NCI-H2227 treated with DMSO at 0.1 percent for 48 hours (cell line): ENCODE measurements around the gene ATXN7.

Source experiments
- DNase-seq: peaks from one replicate; lab custom pipeline; 2025; lab: John Stamatoyannopoulos, UW

The ATXN7 gene

DNA sequence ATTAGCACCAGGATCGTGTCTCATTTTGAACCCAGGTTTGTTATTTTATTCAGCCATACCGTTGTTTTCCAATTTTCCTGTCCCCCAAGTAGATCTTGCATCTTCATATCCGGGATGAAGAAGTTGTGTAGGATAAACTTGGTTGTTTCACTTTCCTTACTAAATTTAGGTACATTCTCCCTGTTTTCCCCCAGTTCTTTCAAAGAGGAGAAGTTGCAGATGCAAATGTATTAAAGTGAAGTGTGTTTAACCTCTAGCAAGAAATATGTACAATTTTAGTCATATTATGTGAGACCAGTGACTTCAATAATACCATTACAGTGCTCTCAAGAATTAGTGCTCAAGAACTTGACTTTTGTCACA, 1.3 kb downstream of the ATXN7 start:
- DNase-seq, result no peak

DNA sequence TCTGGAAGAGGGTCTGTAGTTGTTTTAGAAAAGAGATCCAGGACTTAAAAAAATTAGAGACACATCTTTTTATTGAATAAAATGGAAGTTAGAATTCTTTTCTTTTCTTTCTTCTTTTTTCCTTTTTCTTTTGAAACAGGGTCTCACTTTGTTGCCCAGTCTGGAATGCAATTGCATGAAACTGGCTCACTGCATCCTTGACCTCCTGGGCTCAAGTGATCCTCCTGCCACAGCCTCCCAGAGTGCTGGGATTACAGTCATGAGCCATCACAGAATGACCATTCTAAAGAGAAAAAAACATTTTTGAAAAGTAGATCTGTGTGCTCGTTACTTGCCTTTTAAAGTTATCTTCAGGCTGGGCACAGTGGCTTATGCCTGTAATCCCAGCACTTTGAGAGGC, 3.6 kb downstream of the ATXN7 start:
- no peak for DNase-seq

DNA sequence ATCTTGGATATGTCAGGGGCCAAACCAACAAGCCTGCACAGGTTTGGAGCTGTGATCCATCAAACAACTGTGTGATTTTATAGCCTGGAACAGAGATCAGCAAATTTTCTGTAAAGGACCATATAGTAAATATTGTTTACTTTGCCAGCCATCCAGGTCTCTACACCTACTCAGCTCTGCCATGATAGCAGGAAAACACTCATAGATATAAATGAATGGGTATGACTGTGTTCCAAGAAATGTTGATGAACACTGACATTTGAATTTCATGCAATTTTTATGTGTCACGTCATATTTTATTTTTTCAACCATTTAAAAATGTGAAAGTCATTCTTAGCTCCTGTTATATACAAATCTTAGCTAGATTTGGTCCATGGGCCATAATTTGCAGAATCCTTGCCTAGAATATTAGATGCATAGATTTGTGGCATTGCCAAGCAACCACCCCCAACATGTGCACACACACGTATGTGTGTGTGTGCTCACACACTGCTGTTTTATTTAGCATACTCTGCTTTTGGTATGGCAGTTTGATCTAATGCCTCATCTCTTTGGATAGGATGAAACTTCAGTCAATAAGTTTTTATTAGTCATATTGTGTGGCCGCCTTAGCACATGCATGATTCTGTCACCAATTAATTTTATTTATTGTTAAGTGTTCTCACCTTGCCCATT, 6.4 kb downstream of the ATXN7 start:
- DNase-seq, result no peak

DNA sequence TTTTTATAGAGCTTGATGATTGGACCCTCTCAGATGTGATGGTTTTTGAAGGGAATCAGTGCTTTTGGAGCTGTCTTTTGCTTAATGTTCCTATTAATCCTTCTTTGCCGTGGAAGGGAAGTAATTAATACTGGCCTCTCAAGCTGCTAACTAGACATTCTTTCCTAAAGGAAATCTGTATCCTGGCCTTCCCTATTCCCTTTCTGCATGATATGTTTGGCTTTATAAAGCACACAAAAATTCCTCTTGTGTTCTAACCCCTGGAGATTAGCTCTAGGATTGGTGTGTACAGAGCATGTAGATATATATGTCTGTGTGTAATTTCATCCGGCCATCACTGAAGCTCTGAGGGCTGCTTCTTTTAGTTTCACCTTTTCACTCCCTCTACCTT, 6.9 kb downstream of the ATXN7 start:
- no peak for DNase-seq

DNA sequence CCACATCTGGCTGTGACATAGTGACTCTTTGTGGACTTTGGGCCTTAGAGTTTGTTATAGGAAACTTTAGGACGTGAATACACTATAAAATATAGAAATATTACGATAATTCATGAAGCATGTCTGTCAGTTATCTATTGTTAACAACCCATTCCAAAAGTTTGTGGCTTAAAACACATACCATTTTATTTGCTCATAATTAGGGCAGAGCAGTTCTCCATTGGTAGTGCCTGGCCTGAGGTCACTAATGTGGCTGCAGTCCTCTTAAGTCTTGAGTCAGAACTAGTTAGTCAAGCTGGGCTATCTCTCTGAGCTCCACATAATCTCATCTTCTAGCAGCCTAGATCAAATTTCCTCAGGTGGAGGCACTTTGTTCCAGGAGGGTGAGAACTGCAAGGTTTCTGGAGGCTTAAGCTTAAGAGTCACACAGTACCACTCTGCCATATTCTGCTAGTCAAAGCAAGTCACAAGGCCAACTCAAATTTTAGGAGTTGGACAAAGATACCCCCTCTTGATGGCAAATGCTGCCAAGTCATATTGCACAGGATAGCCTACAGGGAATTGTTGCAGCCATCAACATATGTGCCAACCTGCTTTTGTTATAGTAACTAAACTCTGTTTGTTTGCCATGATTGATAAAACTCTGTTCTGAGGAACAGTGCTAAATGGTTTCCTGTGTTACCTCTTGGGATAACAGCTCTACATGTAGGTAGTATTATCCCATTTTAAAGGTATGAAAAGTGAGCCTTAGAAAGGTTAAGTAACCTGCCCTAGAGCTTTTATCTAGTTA, 8.7 kb downstream of the ATXN7 start:
- no peak for DNase-seq

DNA sequence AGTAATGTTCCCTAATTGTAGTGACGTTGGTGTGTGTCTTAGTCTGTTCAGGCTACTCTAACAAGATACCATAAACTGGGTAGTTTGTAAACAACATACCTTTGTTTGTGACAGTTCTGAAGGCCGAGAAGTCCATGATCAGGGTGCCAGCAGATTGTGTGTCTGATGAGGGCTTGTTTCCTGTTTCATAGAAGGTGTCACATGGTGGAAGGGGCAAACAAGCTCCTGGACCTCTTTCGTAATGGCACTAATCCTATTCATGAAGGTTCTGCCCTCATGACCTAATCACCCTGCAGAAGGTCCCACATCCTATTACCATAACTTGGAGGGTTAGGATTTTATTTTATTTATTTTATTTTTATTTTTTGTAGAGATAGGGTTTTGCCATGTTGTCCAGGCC, 11.1 kb downstream of the ATXN7 start:
- DNase-seq, result no peak

DNA sequence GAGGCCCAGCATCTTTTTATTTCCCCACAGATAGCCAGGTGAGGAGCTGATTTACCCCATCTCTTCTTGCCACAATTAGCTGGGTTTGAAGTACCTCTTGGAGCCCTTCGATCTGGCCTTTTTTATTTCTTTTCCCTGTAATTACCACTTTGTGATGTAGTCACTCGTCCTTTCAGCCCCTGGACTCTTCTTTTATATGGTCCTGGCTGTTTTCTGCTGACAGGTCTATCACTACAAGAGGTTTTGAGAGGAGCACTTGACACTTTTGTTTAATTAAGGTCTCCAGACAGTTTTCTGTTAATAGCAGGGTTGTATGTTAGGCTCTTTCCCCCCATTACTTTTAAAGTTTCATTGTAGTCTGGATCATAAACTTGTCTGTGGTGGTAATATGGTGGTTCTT, 11.8 kb downstream of the ATXN7 start:
- DNase-seq, result peak; percentile 85

DNA sequence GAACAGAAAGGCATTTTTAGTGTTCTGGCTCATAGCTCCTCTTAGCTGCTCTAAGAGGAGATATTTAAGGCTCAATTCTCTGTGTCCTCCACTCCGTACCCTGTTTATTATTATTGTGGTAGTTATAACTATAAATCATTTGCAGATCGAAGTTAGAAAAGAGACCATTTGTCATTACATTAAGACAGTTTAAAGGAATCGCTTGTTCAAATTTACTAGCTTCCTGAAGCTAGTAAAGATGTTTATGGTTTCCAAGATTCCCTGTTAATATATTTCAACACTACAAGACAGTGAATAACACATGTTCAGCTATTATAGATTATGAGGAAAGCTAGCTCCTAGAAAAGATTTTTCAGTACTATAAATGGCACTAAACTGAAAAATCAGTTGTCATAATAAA, 12.6 kb downstream of the ATXN7 start:
- no peak for DNase-seq

DNA sequence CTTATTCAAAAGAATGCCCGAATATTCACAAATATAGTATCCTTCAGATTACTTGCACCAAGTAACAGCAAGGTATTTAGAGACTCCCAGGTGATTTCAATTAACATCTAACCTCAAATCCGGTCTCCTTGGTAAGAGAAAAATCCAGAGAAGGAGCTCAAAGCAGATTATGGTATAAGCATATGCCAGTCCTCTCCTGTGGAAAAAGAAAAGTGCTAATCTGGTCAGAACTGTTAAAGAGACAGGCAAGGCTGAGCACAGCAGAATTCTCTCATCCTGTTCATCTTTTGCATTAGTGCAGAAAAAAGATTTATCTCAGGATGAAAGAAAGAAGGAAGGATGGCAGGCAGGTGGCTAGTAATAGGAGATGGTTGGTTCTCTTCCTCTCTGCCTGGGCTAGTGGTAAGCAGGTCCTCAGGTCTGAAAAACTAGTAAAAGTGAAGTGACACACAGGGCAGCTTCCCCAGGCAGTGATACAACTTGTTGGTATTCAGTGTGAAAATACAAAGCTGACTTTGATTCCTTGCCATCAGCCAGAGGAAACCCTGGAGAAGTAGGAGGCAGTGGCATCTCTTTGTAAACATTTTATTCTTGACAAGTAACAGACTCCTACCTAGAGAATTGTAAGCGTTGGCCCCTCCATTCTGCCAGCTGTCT, 14.2 kb downstream of the ATXN7 start:
- DNase-seq, result no peak

DNA sequence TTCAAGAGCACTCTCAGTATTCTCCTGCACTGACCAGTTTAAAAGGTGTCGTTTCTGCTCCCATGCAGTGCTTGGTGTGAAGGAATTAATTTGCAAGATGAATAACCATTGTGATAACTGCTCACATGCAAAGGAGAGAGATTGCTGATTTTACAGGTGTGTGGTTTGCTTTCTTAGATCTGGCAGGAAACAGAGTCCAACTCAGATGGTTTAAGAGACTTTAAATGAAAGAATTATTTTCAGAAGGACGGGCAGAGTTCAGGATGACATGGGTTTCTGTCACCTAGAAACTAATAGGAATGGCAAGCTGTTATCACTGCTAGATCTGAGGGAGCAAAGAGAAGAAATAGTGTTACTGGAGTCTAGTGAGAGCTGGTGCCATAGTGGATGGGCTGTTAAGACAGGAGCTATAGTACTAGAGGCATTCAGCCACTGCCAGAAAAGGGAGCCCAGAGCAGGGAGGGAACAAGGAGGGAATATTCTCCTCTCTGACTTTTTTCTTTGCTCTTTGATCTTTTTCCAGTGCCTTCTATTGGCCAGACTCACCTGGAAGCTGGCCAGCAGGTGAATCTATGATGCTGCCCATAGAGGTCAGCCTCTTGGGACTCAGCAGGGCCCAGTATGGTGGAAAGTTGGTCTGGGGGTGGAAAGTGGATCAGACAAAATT, 14.9 kb downstream of the ATXN7 start:
- no peak for DNase-seq

DNA sequence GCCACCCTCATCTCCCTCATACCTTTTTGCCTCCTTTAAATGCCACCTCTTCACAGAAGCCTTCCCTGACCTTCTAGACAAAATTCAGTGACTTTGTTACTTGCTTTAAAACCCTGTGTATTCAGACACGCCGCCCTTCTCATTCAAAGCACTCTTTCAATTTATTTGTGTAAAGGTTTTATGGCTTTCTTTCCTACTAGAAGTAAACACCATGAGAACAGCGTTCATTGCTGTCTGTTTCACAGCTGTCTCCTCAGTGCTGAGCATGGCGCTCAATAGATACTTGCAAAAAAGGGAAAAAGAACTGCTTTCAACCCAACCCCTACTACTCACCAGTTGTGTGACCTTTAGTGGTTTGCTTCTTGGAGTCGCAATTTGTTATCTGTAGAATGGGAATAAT, 17.0 kb downstream of the ATXN7 start:
- DNase-seq, result no peak

DNA sequence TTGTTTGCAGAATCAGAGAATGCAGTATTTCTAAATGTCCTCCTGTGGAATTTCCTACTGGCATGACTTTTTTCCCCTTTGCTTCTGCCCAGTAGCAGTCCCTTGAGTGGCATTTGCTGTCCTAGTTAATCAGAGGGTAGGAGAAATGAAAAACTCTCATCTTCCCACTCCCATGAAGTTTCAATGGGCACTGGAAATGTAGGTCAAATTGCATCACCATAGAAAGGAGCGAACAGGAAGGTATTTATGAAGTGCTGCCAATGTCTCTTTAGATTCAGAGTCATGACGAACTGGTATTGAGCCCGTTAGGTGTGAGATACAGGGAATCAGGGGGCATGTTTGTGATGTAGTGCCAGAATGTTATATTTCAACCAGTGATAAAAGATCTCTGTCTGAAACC, 23.2 kb downstream of the ATXN7 start:
- DNase-seq, result no peak

DNA sequence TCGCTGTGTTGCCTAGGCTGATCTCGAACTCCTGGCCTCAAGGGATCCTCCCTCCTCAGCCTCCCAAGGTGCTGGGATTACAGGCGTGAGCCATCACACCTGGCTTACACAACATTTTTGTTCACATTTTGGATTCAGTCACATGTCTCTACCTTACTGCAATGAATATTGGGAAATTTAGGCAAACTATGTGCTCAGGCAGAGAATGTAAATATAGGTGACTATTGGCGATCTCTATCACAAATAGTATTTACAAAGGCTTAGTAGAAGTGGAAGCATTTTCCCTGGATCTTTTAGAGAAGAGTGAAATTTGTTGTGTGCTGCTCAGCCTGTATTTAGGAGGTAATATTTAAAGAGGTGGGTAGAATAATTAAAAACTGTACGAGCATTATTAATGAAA, 27.9 kb downstream of the ATXN7 start:
- no peak for DNase-seq

DNA sequence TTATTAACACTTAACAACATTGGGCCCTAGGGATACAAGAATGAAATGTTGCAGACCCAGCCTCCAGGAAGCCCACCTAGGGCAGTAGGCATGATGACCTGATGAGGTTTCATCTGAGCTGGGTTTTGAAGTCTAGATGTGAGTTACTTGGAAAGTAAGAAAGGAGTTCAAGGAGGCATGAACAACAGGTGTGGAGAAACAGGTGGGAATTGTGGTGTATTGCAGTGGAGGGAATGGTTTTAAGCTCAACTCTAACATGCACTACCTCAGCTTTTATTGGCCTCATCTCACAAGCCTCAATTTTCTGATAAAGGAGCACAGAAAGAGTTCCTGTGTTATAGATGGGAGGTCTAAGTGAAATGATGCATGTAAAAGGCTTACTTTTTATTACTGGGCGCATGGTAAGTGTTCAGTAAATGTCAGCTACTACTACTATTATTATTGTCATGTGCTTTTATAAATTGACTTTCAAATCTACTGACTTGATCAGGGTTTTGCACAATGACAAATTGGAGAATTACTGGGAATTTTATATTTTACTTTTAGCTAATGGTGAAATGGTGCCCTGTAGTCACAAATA, 29.2 kb downstream of the ATXN7 start:
- no peak for DNase-seq

DNA sequence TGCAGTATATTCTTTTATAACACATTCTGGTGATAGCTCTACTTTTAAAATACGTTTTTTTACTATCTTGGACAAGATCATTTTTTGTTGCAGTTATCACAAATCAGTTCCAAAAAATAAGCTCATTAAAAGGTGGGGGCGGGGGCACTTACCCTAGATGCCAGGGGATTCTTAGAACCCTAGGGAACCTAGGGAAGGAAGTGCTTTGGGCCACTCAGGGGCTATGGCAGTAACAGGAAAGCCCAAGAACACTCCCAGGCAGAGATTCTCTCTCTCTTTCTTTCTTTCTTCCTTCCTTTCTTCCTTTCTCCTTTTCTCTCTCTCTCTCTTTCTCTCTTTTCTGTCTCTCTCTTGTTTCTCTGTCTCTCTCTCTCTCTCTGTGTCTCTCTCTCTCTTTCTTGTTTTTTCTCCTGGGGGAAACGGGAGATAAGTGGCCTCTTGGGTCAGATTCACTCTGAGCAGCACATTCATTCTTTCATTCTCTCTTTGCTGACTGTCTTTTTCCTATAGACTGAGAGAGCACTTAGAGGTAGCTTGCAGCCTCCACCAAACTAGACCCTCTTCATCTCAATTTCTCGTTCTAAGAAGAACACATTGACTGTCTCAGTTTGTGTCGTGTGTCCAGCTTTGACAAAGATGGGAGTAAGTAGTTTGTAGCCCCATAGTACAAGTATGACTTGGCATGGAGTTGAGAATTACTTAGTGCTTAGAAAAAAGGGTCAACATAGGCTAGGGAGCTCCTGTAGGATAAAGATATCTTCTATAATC, 31.9 kb downstream of the ATXN7 start:
- no peak for DNase-seq

DNA sequence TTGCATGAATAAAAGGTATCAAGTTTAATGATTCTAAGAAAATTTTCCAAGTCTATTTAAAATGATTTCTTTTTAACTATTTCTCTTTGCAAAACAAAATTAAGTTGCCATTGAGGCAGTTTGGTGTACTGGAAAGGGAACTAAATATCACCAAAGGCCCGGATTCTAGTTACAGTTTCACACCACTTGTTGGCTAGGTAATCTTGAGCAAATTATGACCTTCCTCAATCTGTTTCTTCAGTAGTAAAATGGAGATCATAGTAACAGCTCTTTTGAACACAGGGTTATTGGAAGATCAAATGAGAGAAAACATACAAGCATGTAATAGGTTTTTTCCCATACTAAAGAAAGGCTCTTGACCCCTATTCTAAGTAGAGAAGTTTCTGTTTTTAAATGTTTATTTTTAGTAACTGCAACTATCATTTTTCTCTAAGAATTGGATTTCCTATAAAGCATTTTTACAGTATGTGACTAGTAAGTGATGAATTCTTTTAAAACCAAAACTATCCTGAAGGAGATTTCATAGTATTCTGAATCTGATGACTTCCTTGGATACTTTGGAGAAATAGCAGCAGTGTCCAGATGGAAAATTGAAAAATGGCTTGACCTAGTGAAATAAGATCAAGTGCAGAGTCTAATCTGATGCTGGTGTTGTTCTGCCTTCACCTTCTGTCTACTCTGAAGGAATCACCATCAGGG, 32.8 kb downstream of the ATXN7 start:
- DNase-seq, result no peak

DNA sequence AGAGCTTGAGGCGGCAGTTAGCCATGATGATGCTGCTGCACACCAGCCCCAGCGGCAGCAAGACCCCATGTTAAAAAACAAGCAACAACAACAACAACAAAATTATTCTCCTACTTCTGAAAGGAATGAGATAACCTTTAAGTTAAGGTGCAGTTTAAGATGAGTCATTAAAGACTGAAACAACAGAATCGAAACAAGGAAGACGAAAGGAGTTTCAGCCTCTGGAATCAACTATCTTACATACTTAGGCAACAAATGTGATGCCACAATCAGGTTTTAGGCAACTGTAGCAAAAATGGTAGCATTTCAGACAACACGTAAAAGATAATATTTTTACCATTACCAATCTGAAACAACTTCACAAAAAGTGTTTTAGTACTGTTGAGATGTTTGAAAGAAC, 36.3 kb downstream of the ATXN7 start:
- DNase-seq, result no peak

DNA sequence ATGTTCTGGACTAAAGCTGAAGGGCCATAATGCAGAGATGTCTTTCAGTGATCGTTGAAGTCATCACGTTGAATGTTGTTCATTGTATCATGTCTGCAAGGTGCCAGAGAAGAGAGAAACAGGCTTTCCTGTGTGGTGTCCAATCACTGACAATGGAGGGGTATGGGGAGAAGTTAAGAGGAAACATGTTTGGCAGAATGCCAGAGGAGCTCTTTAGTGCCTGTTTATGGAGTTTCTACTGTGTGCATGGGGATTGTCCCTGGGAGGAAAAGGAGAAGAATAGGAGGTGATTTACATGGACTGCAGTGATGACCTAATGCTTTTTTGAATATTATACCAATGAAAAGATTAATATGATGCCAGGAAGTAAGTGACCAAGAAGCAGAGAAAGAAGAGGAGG, 36.8 kb downstream of the ATXN7 start:
- DNase-seq, result peak; percentile 32

DNA sequence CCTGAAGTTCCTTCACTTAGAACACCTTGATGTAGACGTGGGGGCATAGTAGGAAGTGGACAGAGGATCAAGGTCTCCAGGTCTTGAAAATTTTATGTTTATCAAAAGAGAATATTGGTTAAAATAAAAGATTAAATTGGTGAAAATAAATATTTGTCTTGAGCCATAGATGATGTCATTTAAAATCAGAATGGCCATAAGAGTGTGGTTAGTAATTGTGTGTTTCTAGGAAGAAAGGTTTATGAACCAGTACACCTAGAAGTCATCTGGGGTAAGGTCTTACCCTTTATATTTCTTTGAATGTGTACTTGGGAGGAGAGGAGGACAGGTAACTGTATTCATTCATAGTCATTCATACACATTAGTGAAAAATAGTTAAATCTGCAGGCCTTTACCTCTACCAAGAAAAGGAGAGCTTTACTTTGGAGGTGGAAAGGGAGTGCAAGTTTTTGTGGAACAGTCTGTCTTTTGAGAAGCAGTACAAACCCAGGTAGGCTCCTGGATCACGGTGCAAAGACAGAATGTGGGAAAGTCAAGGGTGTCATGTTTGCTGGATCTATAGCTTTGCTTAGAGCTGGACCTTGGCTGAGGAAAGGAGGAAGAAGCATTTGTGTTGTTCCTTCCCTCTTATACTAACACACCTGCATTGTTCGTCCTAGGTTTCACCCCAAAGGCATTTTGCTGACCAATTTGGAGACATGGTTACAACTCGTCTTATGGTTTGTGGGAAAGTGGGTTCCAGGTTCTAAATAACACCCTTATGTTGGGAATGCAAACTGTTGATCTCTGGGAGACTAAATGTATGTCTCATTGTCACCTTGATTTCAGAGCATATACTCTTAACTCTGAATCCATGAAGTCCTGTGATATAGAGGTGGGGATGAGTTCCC, 42.3 kb downstream of the ATXN7 start:
- no peak for DNase-seq

DNA sequence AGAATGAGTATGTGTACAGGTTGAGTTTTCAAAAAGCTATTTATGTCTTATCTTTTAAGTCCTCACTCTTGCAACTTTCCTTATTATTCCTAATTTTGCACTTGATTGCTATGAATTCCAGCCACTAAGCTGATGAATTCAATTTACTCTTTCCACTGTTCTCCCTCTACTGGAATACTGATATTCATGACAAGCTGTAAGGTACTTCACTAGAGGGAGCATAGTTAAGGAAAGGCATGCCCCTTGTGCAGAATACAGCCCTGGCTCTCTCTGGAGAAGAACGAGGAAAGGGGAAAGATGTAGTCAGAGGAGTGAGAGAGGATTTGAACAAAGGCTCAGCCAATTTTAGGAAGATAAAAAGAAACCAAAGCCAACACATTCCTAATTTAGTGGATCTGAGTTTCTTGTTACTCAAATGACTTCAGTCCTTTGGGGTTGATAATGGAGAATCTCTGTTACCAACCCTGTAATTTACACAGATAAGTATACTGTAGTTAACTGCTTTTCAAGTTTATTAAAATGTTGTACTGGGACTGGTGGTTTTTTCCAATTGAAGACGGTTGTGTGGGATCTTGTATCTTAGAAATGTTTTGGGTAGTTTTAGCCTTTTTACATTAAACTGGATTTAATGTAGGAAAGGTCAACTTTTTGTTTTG, 44.5 kb downstream of the ATXN7 start:
- peak; percentile 74 for DNase-seq
